Testis (tissue), 2 donors: ENCODE data around the gene RCOR1.

Experiments
- POLR2A ChIP-seq: fragments of 450-650 bp; IDR thresholded peaks from one replicate; pipeline ENCODE4 v1.6.1; 2017; ENCODE audit warnings: antibody characterized with exemption, mild to moderate bottlenecking, moderate library complexity
- TF ChIP-seq, protein P1 (sequence below), 3 experiments: fragments of 450-650 bp in 2 of 3; fragments of 200-600 bp in 1 of 3; sonication (generic) in 1 of 3; IDR thresholded peaks; one replicate each; pipeline ENCODE4 v1.5.1; 2016 to 2019; ENCODE audit warnings: antibody characterized with exemption in 3 of 3, mild to moderate bottlenecking in 2 of 3, moderate library complexity in 1 of 3

DNA sequence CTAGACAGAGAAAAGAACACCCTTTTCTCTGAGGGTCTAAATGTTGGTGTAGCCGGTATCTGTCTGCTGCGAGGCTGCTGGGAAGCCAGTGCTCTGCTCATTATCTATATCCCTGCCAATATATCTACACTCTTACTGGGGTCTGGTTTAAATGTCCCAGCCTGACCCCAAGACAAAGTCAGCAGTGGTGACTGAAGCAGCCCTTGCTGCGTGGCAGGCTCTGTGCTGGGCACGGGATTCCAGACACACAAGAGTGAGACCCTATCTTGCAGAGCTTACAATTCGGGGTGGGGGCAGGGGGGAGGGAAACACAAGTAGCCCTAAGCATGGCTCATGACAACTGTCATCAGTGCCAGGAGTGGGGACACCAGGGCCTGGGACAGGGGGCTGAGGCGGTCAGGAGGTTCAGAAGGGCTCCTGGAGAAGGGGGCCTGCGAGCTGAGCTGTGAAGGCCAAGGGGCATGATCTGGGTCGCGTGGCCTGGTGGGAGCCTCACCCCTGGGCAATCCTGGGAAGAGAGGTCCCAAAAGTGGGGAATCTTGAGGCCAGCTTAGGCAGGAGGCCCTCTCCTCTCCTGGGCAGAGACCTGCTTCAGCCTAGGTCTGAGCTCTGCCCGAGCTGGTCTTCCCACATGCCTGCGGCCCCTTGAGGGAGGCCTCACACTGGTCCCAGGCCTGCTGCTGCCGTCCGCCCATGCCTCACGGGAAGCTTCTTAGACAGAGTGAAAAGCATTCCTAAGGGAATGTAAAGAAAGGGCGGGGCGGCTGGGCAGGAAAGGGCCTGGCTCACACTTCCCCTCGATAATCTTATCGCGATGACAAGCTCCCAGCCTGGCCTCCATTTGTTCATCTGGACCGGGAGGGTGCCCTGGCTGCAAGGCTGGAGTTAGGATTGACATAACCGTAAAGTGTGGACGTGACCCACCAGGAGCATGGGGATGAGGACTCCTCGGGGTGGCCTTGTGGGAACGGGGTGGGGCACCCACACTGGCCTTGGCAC, 7.3 kb upstream of the RCOR1 start:
- TF ChIP-seq, protein P1, sequence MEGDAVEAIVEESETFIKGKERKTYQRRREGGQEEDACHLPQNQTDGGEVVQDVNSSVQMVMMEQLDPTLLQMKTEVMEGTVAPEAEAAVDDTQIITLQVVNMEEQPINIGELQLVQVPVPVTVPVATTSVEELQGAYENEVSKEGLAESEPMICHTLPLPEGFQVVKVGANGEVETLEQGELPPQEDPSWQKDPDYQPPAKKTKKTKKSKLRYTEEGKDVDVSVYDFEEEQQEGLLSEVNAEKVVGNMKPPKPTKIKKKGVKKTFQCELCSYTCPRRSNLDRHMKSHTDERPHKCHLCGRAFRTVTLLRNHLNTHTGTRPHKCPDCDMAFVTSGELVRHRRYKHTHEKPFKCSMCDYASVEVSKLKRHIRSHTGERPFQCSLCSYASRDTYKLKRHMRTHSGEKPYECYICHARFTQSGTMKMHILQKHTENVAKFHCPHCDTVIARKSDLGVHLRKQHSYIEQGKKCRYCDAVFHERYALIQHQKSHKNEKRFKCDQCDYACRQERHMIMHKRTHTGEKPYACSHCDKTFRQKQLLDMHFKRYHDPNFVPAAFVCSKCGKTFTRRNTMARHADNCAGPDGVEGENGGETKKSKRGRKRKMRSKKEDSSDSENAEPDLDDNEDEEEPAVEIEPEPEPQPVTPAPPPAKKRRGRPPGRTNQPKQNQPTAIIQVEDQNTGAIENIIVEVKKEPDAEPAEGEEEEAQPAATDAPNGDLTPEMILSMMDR (IDR thresholded peaks at IDR 0.05): no peak
- TF ChIP-seq POLR2A: no peak
